ENCODE measurements around the gene KCNJ5.

The KCNJ5 gene

DNA sequence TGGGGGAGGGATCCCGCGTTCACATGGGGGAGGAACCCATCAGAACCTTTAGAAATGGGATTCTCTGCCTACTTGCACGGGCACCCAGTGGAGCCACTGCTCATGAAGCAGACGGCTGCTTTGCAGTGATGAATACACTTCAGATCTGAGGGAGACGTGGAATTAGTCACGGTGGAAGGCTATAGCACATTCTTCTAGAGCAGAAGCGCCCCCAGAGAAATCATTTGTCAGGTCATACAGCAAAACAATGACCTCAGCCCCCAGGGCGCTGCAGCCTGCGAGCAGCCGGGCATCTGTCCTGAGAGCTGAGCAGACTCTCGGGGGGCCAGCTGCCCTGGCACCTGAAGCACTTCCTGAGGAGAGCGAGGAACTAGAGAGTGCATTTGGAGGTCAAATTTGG is 38.8 kb downstream of the KCNJ5 start:
- no peak overlapping the region for H3K4me3 ChIP-seq
- TF ChIP-seq, protein P1, sequence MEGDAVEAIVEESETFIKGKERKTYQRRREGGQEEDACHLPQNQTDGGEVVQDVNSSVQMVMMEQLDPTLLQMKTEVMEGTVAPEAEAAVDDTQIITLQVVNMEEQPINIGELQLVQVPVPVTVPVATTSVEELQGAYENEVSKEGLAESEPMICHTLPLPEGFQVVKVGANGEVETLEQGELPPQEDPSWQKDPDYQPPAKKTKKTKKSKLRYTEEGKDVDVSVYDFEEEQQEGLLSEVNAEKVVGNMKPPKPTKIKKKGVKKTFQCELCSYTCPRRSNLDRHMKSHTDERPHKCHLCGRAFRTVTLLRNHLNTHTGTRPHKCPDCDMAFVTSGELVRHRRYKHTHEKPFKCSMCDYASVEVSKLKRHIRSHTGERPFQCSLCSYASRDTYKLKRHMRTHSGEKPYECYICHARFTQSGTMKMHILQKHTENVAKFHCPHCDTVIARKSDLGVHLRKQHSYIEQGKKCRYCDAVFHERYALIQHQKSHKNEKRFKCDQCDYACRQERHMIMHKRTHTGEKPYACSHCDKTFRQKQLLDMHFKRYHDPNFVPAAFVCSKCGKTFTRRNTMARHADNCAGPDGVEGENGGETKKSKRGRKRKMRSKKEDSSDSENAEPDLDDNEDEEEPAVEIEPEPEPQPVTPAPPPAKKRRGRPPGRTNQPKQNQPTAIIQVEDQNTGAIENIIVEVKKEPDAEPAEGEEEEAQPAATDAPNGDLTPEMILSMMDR (IDR thresholded peaks at IDR 0.05), result no peak
- DNase-seq (ENCODE audit: low spot score), result no peak
- no peak overlapping the region for H3K27ac ChIP-seq

DNA sequence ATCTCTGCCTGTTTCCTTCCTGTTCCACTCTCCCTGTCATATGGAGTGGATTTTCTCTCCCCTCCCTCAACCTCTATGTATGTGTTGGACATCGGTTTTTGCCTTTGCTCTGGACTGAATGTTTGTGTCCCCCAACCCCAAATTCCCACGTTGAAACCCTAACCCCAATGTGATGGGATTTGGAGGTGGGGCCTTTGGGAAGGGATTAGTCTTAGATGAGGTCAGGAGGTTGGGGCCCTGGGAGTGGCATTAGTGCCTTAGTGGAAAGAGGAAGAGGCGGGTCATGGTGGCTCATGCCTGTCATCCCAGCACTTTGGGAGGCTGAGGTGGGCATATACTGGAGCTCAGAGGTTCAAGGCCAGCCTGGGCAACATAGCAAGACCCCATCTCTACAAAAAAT is 39.9 kb downstream of the KCNJ5 start:
- no peak for DNase-seq (ENCODE audit: low spot score)
- H3K27ac ChIP-seq, result no peak overlapping the region
- TF ChIP-seq, protein P1 (IDR thresholded peaks at IDR 0.05), result no peak
- H3K4me3 ChIP-seq, result no peak overlapping the region

DNA sequence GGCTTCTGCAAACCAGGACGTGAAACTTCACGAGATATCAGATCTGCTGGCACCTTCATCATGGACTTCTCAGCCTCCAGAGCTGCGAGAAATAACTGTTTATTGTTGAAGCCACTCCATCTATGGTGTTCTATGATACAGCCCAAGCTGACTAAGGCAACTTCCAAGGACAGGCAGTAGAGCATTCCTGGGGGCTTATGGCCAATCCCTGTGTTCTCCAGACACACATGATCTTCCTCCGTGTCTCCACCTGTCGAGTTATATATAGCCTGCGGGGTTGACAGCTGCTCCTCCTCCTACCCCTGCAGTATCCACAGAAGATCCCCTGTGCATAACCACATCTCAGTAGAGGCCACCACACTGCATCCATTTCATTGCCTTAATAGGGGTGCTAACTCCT is 40.5 kb downstream of the KCNJ5 start:
- no peak overlapping the region for H3K27ac ChIP-seq
- no peak overlapping the region for H3K4me3 ChIP-seq
- DNase-seq (ENCODE audit: low spot score), result no peak
- TF ChIP-seq, protein P1 (IDR thresholded peaks at IDR 0.05), result no peak

DNA sequence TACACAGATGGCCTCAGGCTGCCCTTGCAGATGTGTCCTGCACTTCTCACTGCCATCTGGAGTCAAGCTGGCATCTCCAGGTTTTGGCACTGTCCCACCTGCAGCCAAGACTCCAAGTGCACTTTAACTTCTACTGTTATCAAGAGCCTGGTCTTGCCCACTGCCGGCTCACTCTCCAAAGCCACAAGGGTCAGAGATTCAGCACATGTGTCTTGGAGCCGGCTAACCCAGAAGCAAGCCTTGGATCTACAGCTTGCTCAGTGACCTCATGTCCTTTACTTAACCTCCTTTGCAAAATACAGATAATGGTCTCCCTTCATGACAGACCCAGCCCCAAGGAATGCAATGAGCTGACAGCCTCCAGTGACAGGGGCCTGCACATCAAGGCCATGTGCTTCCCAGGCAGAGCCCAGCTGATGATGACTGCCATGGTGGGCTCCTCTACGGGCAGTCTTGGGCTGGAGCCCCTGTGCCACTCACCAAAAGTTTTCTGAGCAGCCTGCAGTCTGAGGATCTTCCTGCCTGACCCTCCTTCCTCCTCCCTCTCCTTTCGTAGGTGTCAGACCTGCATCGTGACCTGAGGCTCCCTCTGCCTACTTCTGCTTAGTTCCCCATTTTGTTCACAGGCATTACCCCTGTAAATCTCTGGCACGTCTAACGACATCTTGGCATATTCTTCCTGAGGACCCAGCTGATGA is 42.5 kb downstream of the KCNJ5 start:
- H3K27ac ChIP-seq, result no peak overlapping the region
- DNase-seq (ENCODE audit: low spot score), result peak; percentile 68
- TF ChIP-seq, protein P1 (IDR thresholded peaks at IDR 0.05), result no peak
- H3K4me3 ChIP-seq, result no peak overlapping the region

DNA sequence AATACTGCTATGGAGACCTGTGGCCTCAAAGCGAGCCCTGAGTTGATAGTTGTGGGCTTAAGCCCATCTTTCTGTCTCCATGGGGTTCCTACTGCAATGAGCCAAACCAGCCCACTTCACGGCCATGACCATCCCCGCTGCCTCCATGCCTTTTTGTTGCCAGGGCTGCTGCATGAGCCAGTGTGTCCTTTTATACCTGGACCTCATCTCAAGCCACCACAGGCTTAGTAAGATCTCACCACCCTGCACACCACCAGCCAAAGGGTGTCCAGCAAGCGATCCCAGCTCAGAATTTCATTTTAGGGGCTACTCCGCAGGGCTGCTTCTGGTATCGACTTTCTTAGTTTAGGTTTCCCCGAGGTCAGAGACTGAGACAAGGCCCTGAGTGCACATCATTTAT is 43.2 kb downstream of the KCNJ5 start:
- H3K27ac ChIP-seq, result no peak overlapping the region
- TF ChIP-seq, protein P1 (IDR thresholded peaks at IDR 0.05), result no peak
- DNase-seq (ENCODE audit: low spot score), result no peak
- no peak overlapping the region for H3K4me3 ChIP-seq

DNA sequence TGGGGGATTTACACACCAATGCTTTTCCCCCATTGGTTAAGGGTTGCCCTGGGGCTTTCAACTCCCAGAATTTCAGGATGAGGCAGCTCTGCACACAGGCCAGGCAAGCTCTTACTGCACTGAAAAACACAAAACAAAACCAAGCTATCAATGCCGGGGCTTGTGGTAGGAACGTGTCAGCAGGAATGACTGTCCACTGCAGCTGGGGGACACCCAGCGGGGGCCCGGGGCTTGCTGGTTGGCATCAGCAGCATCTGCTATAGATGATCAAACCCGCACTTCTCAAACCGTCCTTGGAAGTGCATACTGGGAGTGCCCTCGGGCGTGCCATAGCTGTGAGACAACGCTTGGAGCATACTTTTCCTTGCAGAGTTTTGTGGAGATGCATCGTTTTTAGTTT is 43.8 kb downstream of the KCNJ5 start:
- Histone ChIP-seq H3K4me3 (no peak overlapping the region), H3K27ac (no peak overlapping the region)
- DNase-seq (ENCODE audit: low spot score), result no peak
- TF ChIP-seq, protein P1 (IDR thresholded peaks at IDR 0.05), result no peak

DNA sequence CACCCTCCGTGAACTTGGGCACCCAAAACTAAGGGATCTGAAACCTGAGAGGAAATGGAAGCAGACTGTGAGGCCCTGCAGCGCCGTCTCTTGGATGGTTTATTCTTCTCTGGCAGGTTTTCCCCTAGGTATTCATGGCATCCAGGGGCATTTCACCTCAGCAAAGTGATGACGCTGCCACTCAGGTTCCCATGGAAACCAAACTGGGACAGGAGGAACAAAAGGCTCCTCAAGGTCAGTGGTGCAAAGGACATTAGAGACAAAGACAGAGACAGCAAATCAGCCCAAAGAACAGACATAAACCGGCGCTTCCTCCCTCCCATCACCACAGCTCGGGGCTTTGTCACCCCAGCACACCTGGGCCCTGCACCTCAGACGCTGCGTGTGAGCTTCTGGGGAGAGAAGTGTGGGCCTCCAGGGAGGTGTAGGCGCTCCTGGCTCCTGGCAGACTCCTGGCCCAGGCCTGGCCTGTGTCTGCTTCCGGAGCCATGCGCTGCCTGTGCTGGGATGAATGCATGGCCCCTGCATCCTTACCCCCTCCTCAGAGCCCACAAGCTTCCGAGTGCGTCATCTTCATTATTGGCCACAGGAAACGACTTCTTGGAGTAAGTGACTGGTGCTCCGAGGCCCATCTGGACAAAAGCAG is 45.6 kb downstream of the KCNJ5 start:
- TF ChIP-seq, protein P1 (IDR thresholded peaks at IDR 0.05), result no peak
- Histone ChIP-seq H3K27ac (no peak overlapping the region), H3K4me3 (no peak overlapping the region)
- DNase-seq (ENCODE audit: low spot score), result no peak

All from coronary artery (tissue), 2 donors.